ENCODE results near the gene NCAM1.
A peak's percentile ranks its signal among the peaks of the same experiment; 100 is the strongest.

The NCAM1 gene

DNA sequence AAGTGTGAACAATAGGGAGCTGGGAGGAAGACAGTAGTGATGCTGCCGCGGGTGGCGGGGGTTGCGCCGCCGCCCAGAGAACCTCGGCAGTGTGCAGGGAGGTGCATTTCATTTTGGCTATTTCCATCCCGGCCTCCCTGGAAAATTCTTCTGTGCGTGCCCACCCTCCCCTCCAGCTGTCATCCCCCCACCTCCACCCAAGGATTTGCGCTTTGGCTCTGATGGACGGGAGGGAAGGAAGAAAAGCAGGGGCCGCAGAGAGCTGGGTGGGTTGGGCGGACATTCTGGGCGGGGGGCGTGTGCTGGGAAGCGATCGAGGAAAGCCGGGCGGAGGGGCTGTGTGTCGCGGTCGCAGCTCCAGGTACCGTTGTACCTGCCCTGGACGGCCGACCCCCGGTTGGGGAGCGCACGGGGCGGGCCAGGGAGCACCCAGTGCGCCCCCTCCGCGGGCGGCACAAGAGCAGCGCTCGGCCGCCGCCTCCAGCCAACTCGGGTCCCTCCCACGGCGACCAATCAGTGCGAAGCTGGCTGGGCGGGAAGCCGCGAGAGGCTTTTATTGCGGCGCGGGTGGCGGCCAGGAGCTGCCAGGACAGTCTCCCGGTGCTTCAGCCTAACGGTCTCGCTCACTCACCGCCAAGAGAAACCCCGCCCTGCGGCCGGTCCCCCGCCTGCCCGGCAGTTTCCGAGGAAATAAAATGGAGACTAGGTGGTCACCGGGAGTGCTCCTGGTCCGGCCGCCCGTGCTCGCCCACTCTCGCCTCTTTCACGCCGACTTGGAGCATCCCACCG lies 1.6 kb downstream of the NCAM1 start:
- no peaks in the 10 kb centered on the region for H3K36me3 Mint-ChIP-seq
- H3K9me3 Mint-ChIP-seq, result no peaks in the 10 kb centered on the region
- peak; percentile 48 for ATAC-seq
- H3K27ac Mint-ChIP-seq, result peak overlapping the region; percentile 50
- no peak for DNase-seq (ENCODE audit: low spot score in 2 of 2)
- peak overlapping the region; percentile 79 for H3K4me3 Mint-ChIP-seq
- peaks cover 20% of the 10 kb centered on the region for H3K4me1 Mint-ChIP-seq

DNA sequence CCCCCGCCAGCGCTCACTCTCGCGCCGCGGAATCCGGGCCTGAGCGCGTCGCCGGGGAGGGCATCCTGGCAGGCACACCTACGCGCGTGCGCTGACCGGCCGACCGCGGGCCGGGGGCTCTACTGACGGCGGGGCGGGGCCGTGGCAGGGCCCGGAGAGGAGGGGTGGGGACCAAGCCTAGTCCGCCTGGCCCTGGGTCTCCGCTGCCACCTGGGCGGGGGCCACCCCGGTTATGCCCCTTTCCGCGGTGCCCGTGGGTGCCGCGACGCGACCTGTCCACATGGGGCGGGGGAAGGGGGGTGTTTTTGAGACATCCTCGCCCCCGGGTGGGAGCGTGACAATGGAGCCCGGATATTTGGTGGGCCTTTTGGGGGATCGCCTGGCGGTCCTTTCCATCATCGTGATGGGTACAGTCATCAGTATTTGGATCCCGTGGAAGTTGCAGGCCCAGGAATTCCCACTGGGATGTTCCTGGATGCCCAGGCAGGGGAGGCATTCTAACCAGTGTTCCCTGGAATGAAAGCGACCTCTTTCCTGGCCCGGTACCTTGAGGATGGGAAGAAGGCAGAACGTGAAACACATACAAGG lies 2.2 kb downstream of the NCAM1 start:
- Mint-ChIP-seq H3K9me3 (no peaks in the 10 kb centered on the region), H3K36me3 (no peaks in the 10 kb centered on the region), H3K27ac (no peak overlapping the region), H3K4me1 (peaks cover 20% of the 10 kb centered on the region), H3K4me3 (peak overlapping the region; percentile 79)
- DNase-seq (ENCODE audit: low spot score in 2 of 2) (no peak), ATAC-seq (no peak)

DNA sequence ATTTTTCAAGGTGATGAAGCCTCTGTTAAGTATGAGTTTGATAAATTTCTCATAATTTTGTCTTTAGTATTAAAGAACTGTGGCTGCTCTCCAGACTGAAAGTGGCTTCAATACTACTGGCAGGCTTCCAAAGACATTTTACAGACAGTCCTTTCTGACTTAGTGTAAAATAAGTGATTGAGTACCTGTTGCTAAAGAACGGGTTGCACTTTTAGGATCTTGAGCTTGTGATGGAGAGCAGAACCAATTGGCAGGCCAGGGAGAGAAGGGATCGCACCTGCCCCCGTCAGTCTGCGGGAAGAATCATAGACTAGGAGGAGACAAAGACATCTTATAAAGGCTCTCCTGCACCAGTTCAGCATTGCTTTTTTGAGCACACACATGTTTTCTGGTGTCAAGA lies 4.4 kb downstream of the NCAM1 start:
- H3K27ac Mint-ChIP-seq, result no peak overlapping the region
- no peaks in the 10 kb centered on the region for H3K9me3 Mint-ChIP-seq
- no peak overlapping the region for H3K4me3 Mint-ChIP-seq
- H3K4me1 Mint-ChIP-seq, result peaks cover 25% of the 10 kb centered on the region
- no peak for DNase-seq (ENCODE audit: low spot score in 2 of 2)
- H3K36me3 Mint-ChIP-seq, result no peaks in the 10 kb centered on the region
- ATAC-seq, result no peak

DNA sequence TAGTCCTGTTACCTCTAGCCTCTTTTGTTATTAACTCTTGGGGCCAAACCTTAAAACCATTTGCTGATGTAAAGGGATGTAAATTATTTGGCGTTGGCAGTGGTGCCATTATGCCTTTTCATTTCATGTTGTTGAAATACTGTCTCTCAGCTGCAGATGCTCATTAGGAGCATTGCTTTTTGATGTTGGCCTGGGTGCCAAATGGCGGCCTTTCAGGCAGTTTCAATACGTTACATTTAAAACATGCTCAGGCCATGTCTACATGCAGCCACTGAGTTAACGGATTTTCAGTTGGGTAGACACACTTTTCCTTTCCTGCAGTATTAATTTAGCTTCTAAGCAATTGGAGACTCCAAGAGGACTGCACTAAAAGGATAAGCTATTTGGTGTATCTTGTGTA lies 5.3 kb downstream of the NCAM1 start:
- no peak for DNase-seq (ENCODE audit: low spot score in 2 of 2)
- no peak for ATAC-seq
- H3K4me3 Mint-ChIP-seq, result no peak overlapping the region
- H3K9me3 Mint-ChIP-seq, result no peaks in the 10 kb centered on the region
- no peaks in the 10 kb centered on the region for H3K36me3 Mint-ChIP-seq
- peaks cover 16% of the 10 kb centered on the region for H3K4me1 Mint-ChIP-seq
- H3K27ac Mint-ChIP-seq, result no peak overlapping the region

DNA sequence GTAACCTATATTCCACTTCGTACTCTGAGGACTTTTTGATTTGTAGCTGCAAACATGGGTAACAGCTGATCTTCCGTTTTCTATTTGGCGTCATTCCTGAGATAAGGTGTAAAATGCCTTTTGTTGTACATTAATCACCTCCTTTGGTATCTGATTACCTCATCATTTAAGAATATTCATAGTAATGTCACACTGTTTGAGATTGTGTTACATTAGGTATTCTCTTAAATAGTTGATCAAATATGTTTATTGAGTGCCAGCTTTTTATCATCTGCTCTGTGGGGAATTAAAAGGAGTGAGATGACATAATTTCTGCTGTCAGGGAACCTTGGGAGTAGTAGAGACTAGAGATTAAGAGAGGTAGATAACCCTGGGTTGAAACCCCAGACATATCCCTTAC lies 5.9 kb downstream of the NCAM1 start:
- Mint-ChIP-seq H3K4me1 (peaks cover 13% of the 10 kb centered on the region), H3K4me3 (no peak overlapping the region), H3K36me3 (no peaks in the 10 kb centered on the region), H3K27ac (no peak overlapping the region), H3K9me3 (no peaks in the 10 kb centered on the region)
- no peak for DNase-seq (ENCODE audit: low spot score in 2 of 2)
- no peak for ATAC-seq

DNA sequence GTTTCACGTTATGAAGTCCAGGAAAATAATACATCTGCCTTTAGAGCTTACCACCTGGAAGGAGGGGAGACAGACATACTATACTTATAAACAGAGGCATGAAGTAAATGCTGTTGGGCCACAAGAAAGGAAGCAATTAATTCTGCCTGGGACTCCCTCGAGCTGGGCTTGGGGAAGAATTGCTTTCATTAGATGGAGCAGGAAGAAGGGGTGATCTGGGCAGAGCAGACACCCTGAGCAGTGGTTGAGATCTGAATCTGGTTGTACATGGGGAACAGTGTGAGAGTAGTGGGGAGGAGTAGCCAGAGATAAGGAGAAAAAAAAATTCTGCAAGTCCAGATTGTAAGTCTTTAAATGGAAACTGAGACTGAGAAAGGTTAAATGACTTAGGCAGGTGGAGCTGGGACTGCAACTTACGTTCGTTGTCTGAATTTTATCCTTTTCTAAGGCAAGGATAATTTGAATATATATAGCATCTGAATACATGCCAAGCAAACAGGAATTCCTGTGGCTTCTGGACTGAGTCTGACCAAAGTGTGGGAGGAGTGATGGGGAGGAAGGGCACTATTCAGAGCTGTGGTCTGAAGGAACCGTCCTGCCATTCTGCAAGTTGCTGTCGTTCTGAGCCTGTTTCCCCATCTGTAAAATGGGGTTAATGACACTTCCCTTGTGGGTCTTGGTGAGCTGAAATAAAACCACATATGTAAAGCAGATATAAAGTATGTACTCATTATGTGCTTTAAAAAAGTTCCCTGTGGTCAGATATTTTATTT lies 7.9 kb downstream of the NCAM1 start:
- Mint-ChIP-seq H3K36me3 (no peaks in the 10 kb centered on the region), H3K4me1 (peaks cover 6% of the 10 kb centered on the region), H3K4me3 (no peak overlapping the region), H3K9me3 (no peaks in the 10 kb centered on the region), H3K27ac (no peak overlapping the region)
- DNase-seq (ENCODE audit: low spot score in 2 of 2) (no peak), ATAC-seq (peak; percentile 32)

DNA sequence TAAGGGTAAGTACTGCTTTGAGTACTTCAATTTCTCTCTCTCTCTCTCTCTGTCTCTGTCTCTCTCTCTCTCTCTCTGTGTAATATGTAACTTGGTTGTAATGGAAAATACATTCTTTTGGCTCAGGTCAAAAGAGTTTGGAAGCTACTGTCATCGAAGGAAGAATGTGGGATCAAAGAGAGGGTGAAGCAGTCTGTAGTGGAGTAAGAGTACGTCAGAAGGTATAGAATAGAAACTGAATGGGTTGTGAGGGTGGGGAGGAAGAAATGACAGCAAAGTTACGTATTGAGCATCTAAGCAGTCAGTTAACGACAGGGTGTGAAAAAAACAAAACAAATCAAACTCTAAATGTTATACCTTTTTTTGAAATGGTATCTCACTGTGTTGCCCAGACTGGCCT lies 10.0 kb downstream of the NCAM1 start:
- DNase-seq (ENCODE audit: low spot score in 2 of 2) (no peak), ATAC-seq (no peak)
- no peaks in the 10 kb centered on the region for H3K9me3 Mint-ChIP-seq
- no peaks in the 10 kb centered on the region for H3K36me3 Mint-ChIP-seq
- peaks cover 6% of the 10 kb centered on the region for H3K4me1 Mint-ChIP-seq
- no peak overlapping the region for H3K27ac Mint-ChIP-seq
- H3K4me3 Mint-ChIP-seq, result no peak overlapping the region

DNA sequence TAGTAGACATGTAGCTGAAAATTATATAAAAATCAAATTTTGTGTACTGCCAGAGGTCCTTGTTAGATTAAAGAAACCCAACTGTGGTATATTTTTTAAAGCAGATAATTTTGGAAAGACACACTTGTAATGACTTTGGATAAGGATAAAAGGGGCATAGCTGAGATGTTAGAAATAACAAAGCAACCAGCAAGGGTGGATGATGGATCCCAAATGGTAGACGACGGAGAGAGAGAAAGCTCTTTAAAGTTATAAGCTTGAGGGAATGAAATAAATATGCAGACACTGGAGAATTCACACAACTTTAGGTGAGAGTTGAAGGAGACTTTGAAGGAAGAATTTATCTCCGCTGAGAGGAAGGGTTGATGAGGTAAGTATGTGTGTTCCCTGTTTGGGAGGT lies 10.6 kb downstream of the NCAM1 start:
- Mint-ChIP-seq H3K27ac (no peak overlapping the region), H3K4me3 (no peak overlapping the region), H3K4me1 (peaks cover 6% of the 10 kb centered on the region), H3K36me3 (no peaks in the 10 kb centered on the region), H3K9me3 (no peaks in the 10 kb centered on the region)
- no peak for DNase-seq (ENCODE audit: low spot score in 2 of 2)
- no peak for ATAC-seq

DNA sequence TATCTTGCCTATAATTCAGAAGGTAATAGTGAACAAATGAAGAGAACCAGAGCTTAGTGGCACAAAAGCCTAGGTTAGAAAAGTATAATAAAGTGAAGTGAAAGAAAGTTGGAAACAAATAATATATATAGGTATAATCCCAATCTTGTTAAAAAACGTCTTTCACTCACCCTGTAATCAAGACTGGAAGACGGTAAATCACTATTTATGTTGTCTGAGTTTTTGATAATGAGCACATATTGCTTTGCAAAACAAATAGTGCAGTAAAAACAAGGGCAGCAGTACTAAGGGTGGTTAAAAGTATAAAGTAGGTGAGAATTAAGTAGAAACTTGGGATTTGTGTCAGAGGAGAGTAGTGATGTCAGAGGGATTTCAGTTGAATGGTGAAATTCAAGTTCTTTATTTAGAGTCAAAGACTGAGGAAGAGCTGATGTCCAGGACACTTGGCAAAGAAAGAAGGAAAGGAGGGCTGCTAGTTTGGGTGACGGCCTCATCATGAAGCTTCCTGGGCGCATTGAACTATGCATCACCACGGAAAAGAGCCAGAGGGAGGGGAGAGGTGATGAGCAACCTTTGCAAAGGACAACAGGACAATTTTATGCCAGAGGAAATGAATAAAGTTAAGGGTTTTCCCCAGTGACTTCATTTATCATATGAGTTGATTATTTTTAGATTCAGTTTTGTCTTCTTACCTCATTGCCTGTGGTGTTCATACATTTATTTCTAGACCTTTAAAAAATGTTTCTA lies 11.4 kb downstream of the NCAM1 start:
- Mint-ChIP-seq H3K36me3 (no peaks in the 10 kb centered on the region), H3K9me3 (no peaks in the 10 kb centered on the region), H3K4me1 (peaks cover 6% of the 10 kb centered on the region), H3K27ac (no peak overlapping the region), H3K4me3 (no peak overlapping the region)
- DNase-seq (ENCODE audit: low spot score in 2 of 2), result no peak
- no peak for ATAC-seq

DNA sequence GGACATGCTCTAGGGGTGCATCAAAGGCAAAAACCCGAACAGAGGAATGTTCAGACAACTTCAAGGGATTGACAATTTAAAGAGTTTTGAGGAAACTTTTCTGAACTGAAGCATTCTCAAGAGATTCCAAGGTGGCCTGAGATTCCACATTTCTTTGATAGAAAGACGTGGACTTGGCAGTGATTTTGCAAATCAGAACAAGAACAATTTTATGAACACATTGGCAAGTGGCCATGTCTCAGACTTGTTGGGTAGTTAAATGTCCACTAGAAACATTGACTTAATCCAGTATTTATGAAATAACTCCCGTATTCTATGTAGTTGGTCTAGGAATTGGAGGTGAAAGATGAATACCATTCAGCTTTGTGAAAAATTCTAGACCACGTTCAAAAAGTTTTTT lies 13.8 kb downstream of the NCAM1 start:
- Mint-ChIP-seq H3K36me3 (no peaks in the 10 kb centered on the region), H3K27ac (no peak overlapping the region), H3K4me3 (no peak overlapping the region), H3K9me3 (no peaks in the 10 kb centered on the region), H3K4me1 (no peaks in the 10 kb centered on the region)
- no peak for DNase-seq (ENCODE audit: low spot score in 2 of 2)
- ATAC-seq, result no peak

DNA sequence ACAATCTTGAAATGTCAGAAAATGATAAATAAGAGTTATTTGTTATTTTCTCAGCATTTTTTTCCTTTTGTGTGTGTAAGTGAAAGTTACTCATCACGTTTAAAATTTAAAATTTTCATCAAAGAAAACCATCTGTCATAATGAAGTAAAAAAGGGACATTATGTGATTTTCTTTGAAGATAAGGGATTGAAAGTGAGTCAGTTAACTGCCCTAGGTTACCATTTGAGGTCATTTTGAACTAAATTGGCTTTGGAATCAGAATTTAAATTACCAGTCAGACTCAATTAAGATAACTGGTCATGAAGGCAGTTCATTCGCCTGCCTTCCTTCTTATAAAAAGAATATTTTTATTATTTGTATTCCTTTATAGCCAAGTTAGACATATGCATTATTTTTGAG lies 14.3 kb downstream of the NCAM1 start:
- Mint-ChIP-seq H3K36me3 (no peaks in the 10 kb centered on the region), H3K4me3 (no peak overlapping the region), H3K9me3 (no peaks in the 10 kb centered on the region), H3K27ac (no peak overlapping the region), H3K4me1 (no peaks in the 10 kb centered on the region)
- DNase-seq (ENCODE audit: low spot score in 2 of 2) (no peak), ATAC-seq (no peak)

DNA sequence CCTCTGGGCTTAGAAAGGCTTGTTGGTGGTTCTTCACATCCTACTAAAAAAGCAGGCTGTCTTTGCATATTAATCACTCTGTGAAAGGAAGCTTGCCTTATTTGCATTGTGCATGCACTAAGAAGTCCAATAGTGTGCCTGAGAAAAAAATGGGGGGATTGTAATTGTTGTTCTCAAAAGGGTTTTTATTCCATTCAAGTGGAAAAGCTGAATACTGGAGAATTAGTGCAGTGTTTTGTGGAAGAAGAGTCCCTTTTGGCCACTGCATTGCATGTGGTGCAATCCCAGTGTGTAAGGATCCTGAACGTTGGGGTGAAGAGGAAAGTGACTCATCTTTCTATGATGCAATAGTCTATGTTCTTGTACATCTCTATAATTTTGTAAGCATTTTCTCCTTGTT lies 16.5 kb downstream of the NCAM1 start:
- H3K4me3 Mint-ChIP-seq, result no peak overlapping the region
- no peaks in the 10 kb centered on the region for H3K9me3 Mint-ChIP-seq
- no peaks in the 10 kb centered on the region for H3K4me1 Mint-ChIP-seq
- ATAC-seq (no peak), DNase-seq (ENCODE audit: low spot score in 2 of 2) (no peak)
- H3K27ac Mint-ChIP-seq, result no peak overlapping the region
- H3K36me3 Mint-ChIP-seq, result no peaks in the 10 kb centered on the region

DNA sequence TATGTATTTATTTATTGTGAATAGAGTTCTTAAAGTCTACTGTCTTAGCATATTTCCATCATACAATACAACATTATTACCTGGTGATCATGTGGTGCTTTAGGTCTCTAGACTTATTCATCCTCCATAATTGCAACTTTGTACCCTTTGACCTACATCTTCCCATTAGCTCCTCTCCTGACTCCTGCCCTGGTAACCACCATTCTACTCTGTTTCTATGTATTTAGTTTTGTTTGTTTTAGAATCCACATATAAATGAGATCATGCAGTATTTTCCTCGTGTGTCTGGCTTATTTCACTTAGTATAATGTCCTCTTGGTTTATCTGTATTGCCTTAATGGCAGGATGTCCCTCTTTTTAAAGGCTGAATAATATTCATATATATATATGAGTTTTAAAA lies 22.7 kb downstream of the NCAM1 start:
- no peaks in the 10 kb centered on the region for H3K36me3 Mint-ChIP-seq
- H3K9me3 Mint-ChIP-seq, result peaks cover 10% of the 10 kb centered on the region
- H3K4me1 Mint-ChIP-seq, result no peaks in the 10 kb centered on the region
- H3K27ac Mint-ChIP-seq, result no peak overlapping the region
- ATAC-seq (no peak), DNase-seq (ENCODE audit: low spot score in 2 of 2) (no peak)
- H3K4me3 Mint-ChIP-seq, result no peak overlapping the region

DNA sequence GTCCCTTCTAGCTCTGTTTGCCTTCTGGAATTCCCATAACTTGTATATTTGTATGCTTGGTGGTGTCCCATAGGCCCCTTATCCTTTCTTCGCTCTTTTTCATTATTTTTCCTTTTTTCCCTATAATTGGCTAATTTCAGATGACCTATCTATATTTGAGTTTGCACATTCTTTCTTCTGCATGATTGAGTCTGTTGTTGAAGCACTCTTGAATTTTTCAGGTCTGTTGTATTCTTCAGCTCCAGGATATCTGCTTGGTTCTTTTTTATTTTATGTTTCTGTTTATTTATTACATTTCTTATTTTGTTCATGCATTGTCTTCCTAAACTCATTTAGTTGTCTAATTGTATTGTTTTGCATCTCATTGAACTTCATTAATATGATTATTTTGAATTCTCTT lies 28.0 kb downstream of the NCAM1 start:
- Mint-ChIP-seq H3K4me1 (no peaks in the 10 kb centered on the region), H3K27ac (no peak overlapping the region), H3K9me3 (peaks cover 17% of the 10 kb centered on the region), H3K4me3 (no peak overlapping the region), H3K36me3 (no peaks in the 10 kb centered on the region)
- DNase-seq (ENCODE audit: low spot score in 2 of 2) (no peak), ATAC-seq (no peak)

DNA sequence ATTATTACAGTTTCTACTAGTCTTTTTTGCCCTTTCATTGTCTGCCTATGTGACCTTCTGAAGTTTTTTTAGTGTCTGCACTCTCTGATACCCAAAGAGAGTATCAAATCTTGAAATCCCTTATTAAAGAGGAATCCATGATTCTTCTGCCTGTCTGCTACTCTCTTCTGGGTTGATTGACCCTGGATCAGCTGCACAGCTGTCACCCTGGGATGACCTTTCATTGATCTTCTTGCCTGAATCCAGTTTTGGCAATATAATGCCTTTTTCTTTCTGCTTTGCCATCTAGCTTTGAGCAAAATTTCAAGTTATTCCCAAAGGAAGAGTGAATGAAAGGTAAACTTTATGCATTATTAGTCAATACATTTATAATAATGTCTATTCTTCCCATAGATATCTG lies 32.6 kb downstream of the NCAM1 start:
- Mint-ChIP-seq H3K27ac (no peak overlapping the region), H3K9me3 (peaks cover 7% of the 10 kb centered on the region), H3K36me3 (no peaks in the 10 kb centered on the region), H3K4me3 (no peak overlapping the region), H3K4me1 (no peaks in the 10 kb centered on the region)
- ATAC-seq (no peak), DNase-seq (ENCODE audit: low spot score in 2 of 2) (no peak)
